NCI-H187 (cell line): ENCODE measurements around the gene ZNF333.
"Not testable (repeated sequence)": the region's sequence is repeated elsewhere in the genome, so short reads cannot be mapped to it uniquely, and the experiment has no call there.

Source experiments
- DNase-seq, 2 experiments: peaks; one replicate each; lab custom pipeline; 2025; lab: John Stamatoyannopoulos, UW

The ZNF333 gene

GRCh38 chr19:14768001-14768400 lies 78.2 kb downstream of the ZNF333 start:
- DNase-seq: no peak

DNA sequence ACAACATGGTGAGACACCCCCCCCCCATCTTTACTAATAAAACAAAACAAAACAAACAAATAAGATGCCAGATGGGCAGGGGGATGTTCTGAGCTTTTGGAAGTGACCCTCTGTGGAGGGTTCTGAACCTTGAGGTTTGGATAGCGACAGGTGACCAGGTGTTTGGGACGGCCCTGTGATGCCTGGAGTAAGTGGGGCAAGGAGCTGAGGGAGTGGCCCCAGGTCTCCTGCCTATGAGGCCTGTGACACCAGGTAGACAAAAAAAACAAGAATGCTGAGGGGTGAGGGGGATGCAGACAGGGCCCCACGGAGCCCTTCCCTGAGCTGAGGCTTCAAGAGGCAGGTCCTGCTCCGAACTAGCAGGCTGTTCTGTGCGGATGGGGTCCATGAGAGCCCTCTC lies 79.4 kb downstream of the ZNF333 start:
- no peak for DNase-seq

DNA sequence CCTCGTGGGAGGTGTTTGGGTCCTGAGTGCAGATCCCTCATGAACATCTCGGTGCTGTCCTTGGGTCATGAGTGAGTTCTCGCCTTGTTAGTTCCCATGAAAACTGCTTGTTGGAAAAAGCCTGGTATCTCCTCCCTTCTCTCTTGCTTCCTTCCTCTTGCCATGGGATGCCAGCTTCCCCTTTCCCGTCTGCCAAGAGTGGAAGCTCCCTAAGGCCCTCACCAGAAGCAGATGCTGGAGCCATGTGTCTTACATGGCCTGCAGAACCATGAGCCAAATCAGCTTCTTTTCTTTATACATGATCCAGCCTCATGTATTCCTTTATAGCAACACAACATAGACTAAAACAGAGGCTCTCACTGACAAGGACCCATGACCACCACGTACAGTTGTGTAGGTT lies 80.3 kb downstream of the ZNF333 start:
- DNase-seq: no peak

DNA sequence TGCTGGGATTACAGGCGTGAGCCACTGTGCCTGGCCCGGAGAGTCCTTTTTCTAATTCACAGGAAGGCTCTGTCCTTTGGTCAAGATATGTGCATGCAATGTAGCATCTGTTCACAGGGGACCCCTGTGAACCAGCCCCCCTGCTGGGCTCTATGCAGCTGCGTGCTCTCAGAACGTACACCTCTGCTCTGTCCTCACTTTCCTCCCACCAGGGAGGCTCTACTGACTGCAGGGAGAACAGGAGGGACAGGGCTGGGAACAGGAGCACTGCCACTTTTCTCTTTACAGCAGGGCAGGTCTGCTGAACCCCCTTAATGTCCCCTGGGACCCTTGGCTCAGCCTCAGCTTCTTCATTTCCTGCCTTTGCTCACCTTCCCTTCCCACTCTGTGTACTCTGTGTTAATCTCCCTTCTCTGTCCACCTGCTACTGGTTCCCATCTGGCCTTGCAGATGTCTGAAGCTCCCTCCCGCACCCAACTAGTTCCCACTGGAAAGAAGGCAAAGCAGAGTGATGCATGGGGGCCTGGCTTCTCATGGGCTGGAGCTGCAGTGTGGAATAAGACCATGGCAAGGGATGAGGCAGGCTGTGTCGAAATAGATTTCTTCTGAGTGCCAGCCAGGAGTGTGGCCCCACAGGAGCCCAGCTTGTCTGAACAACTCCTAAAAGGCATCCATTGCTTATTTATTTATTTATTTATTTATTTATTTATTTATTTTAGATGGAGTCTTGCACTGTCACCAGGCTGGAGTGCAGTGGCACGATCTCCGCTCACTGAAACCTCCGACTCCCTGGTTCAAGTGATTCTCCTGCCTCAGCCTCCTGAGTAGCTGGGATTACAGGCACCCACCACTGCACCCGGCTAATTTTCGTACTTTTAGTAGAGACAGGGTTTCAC lies 81.3 kb downstream of the ZNF333 start:
- no peak for DNase-seq

GRCh38 chr19:14772467-14772866 lies 82.6 kb downstream of the ZNF333 start:
- DNase-seq: no peak

DNA sequence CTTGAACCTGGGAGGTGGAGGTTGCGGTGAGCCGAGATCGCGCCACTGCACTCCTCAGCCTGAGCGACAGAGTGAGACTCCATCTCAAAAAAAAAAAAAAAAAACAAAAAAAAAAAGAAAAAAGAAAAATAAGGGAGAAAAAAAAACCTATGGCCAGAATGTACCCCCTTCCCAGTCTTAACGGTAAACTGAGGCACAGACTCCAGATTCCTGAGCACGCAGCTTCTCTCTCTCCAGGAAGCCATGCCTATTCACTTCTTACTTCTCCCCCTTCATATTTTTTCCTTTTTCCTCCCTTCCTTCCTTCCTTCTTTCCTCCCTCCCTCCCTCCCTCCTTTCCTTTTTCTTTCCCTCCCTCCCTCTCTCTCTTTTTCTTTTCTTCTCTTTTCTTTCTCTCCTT lies 83.1 kb downstream of the ZNF333 start:
- DNase-seq: no peak

GRCh38 chr19:14773722-14774121 lies 83.9 kb downstream of the ZNF333 start:
- DNase-seq: not testable (repeated sequence)

GRCh38 chr19:14774373-14774772 lies 84.5 kb downstream of the ZNF333 start:
- DNase-seq: no peak

GRCh38 chr19:14775326-14775725 lies 85.5 kb downstream of the ZNF333 start:
- not testable (repeated sequence) for DNase-seq

DNA sequence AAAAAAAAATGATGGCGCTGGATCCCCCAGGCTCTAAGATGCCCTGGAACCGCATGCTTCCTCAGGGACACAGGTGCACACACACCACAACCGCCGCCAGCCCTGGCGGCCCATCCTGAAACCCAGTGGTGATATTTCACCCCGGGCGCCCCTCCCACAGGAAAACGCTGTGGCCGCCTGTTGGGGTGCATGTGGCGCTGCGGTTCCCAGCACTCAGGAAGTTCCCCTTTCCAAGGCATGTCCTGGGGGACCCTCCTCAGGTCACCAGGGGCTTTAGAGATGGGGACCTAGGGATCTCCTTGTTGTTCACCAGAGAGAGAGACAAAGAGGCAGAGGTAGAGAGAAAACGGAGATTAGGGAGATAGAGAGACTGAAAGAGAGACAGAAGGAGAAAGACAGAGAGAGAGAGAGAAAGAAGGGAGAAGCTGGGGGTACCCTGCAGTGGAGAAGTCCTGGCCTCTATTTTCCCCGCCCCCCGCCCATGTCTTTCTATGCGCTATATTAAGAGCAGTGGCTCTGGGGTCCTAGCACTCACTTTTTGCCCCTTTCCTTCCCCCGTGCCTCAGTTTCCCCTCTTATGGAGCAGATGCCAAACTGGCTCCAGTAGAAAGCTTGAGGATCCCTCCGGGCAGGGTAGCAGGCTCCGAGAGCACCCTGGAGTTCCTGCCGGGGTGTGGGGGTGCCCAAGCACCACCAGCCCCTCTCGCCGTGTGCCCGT lies 86.2 kb downstream of the ZNF333 start:
- DNase-seq: no peak

GRCh38 chr19:14777645-14778044 lies 87.8 kb downstream of the ZNF333 start:
- DNase-seq: not testable (repeated sequence)

DNA sequence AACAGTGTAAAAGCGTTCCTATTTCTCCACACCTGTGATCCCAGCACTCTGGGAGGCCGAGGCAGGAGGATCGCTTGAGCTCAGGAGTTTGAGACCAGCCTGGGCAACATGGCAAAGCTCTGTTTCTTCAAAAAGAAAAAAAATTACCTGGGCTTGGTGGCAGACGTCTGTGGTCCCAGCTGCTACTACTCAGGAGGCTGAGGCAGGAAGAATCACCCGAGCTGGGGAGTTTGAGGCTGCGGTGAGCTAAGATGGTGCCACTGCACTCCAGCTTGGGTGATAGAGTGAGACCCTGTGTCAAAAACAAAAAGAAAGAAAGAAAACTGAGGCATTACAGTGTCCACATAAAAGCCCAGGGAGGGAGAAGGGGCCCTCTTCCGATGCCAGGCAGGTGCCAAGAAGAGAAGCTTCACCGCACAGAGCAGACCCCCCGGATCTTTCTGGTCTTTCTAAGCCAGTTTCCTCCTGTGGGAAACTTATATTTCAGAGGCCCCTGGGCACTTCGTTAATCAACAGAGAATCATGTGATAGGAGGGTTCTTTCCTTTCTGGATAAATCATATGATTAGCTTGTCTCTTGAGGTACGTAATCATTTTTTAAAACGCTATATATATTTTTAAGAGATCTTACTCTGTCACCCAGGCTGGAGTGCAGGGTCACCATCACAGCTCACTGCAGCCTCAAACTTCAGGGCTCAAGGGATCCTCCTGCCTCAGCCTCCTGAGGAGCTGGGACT lies 88.4 kb downstream of the ZNF333 start, which contains the start of gene ADGRE2:
ADGRE2 (minus strand) TSS at position 451 of the 736 bp plus-strand sequence. CDS start 1,804 bp downstream, outside the sequence.
- not testable (repeated sequence) for DNase-seq

GRCh38 chr19:14779151-14779550 lies 89.3 kb downstream of the ZNF333 start:
- DNase-seq: no peak

GRCh38 chr19:14780622-14781225 lies 90.9 kb downstream of the ZNF333 start:
- DNase-seq: not testable (repeated sequence)

DNA sequence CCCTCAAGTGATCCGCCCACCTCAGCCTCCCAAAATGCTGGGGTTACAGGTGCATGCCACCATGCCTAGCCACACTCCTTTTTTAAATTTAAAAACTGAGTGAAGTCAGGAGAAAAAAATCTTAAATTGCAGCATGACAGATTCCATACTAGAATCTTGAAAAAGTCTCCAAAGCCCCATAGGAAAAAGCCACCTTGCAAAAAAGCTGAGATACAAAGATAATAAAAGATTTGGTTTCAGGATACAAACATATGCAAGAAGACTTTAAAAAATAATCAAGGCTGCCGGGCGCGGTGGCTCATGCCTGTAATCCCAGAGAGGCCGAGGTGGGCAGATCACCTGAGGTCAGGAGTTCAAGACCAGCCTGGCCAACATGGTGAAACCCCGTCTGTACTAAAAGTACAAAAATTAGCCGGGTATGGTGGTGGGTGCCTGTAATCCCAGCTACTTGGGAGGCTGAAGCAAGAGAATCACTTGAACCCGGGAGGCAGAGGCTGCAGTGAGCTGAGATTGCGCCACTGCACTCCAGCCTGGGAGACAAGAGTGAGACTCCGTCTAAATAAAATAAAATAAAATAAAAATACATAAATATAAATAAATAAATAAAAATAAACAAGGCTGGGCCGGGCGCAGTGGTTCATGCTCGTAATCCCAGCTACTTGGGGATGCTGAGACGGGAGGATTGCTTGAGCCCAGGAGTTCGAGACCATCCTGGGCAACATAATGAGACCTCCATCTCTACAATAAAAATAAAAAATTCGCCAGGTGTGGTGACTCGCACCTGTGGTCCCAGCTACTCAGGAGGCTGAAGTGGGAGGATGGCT lies 92.1 kb downstream of the ZNF333 start:
- DNase-seq: not testable (repeated sequence)

DNA sequence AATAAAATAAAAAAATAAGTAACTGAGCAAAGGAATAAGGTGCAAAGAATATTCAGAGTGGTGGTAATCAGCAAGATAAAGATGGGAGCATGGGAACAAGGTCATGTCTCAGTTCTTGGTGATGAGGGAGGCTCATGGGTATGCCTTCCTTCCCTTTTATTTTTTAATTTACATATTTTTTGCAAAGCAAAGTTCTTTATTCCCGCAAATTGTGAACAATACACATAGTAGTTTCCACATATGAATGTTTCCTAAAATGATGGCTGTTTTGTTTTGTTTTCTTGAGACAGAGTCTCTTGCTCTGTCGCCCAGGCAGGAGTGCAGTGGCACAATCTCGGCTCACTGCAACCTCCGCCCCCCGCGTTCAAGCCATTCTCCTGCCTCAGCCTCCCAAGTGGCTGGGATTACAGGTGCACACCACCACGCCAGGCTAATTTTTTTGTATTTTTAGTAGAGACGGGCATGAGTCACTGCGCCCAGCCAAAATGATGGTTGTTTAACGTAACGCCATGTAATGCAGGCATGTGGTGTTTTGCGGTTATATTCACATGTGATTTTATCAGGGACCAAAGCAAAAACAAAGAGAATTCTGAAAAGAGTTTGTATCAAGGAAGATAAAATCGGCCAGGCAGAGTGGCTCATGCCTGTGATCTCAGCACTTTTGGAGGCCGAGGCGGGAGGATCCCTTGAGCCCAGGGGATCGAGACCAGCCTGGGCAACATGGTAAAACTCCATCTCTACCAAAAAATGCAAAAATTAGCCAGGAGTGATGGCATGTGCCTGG lies 93.0 kb downstream of the ZNF333 start:
- DNase-seq: no peak
